BJ (cell line): Measurements from ENCODE around the gene BCDIN3D. TPM values are rescaled to one million over a fixed set of nuclear protein-coding genes. Genes with fewer than 3 reads are reported as not detected.

Source experiments
- CTCF ChIA-PET: fragments of 350-600 bp; formaldehyde crosslinking; extraction: SDS; loops from one replicate; lab custom pipeline; 2021; ENCODE audit warnings: antibody characterized with exemption, inconsistent platforms; lab: Yijun Ruan, JAX
- POLR2A ChIA-PET: fragments of 300-600 bp; sonication (Branson Sonifier 250); formaldehyde crosslinking; extraction: SDS; loops from one replicate; lab custom pipeline; 2021; ENCODE audit warnings: antibody characterized with exemption; lab: Charles Lee
- DNase-seq: peaks from one replicate; pipeline ENCODE4 v3.0.0-alpha.2; 2011; ENCODE audit warnings: low read depth
- H3K27me3 ChIP-seq: 2 replicates; pipeline ENCODE4 v1.6.0; 2011; ENCODE audit warnings: low read length; ENCODE audit not compliant: control insufficient read depth, insufficient read depth
- H3K36me3 ChIP-seq: 2 replicates; pipeline ENCODE4 v1.5.1; 2011; ENCODE audit warnings: low read length; ENCODE audit not compliant: control insufficient read depth, insufficient read depth
- H3K4me3 ChIP-seq: 2 replicates; pipeline ENCODE4 v1.5.1; 2011; ENCODE audit warnings: low read depth, mild to moderate bottlenecking, control low read depth, low read length
- CTCF ChIP-seq: IDR thresholded peaks from 2 replicates; pipeline ENCODE4 v1.5.1; 2011; ENCODE audit warnings: low read depth, mild to moderate bottlenecking, control low read depth, inconsistent platforms, low read length, moderate library complexity; ENCODE audit not compliant: insufficient read depth
- polyA plus RNA-seq: library from polyadenylated mRNA; depleted of rRNA; stranded (reverse); fragments of >200 nt; gene quantifications from 2 replicates; pipeline ENCODE4 v1.2.3, GENCODE V29; 2011

BCDIN3D gene
- polyA plus RNA-seq, 1 experiment: 2.6 TPM

- no peak overlapping the region for H3K4me3 ChIP-seq
- ChIA-PET POLR2A (interaction anchor here (0.5 kb wide), 1 partner anchor 17 kb away, joined by 3 read pairs; no protein-coding TSS in a partner anchor), CTCF (interaction anchor here (0.6 to 1.4 kb wide), 3 partner anchors 14 to 845 kb away, joined by 3 to 6 read pairs (median 3); partner anchors contain the start of gene TMBIM6)
- H3K36me3 ChIP-seq: peaks cover 2% of the 10 kb centered on the region; the same call in 1 of the 2 replicates
- no peaks in the 10 kb centered on the region for H3K27me3 ChIP-seq
- DNase-seq: no peak
- no peak for TF ChIP-seq CTCF
These were observed 17.4 kb downstream of the BCDIN3D start for GRCh38 chr12:49825360-49825970.

- Histone ChIP-seq H3K27me3 (no peaks in the 10 kb centered on the region), H3K36me3 (peaks cover 2% of the 10 kb centered on the region; the same call in 1 of the 2 replicates), H3K4me3 (no peak overlapping the region)
- ChIA-PET CTCF (interaction anchor here (1.0 kb wide), 1 partner anchor 23 kb away, joined by 3 read pairs; no protein-coding TSS in a partner anchor), POLR2A (no interaction called here)
- no peak for DNase-seq
- TF ChIP-seq CTCF: no peak
These were observed 18.0 kb downstream of the BCDIN3D start for GRCh38 chr12:49824895-49825294.

GRCh38 chr12:49824416-49824815 is 18.5 kb downstream of the BCDIN3D start:
- H3K27me3 ChIP-seq: no peaks in the 10 kb centered on the region
- TF ChIP-seq CTCF: no peak
- ChIA-PET CTCF (interaction anchor here (1.0 kb wide), 1 partner anchor 23 kb away, joined by 3 read pairs; no protein-coding TSS in a partner anchor), POLR2A (interaction anchor here (0.5 kb wide), 1 partner anchor 151 kb away, joined by 4 read pairs; no protein-coding TSS in a partner anchor)
- no peak overlapping the region for H3K4me3 ChIP-seq
- DNase-seq: no peak
- H3K36me3 ChIP-seq: peaks cover 2% of the 10 kb centered on the region; the same call in 1 of the 2 replicates

- Histone ChIP-seq H3K27me3 (no peaks in the 10 kb centered on the region), H3K4me3 (no peak overlapping the region), H3K36me3 (peaks cover 2% of the 10 kb centered on the region; the same call in 1 of the 2 replicates)
- ChIA-PET CTCF (interaction anchor here (1.0 kb wide), 1 partner anchor 22 kb away, joined by 3 read pairs; no protein-coding TSS in a partner anchor), POLR2A (interaction anchor here (0.5 kb wide), 1 partner anchor 150 kb away, joined by 4 read pairs; no protein-coding TSS in a partner anchor)
- DNase-seq: no peak
- TF ChIP-seq CTCF: no peak
These were observed 19.0 kb downstream of the BCDIN3D start for GRCh38 chr12:49823951-49824350.

GRCh38 chr12:49823350-49823749 is 19.6 kb downstream of the BCDIN3D start:
- CTCF ChIA-PET: no interaction called here
- Histone ChIP-seq H3K36me3 (peaks cover 2% of the 10 kb centered on the region; the same call in 1 of the 2 replicates), H3K27me3 (no peaks in the 10 kb centered on the region), H3K4me3 (no peak overlapping the region)
- no peak for TF ChIP-seq CTCF
- no peak for DNase-seq
- POLR2A ChIA-PET: no interaction called here
